T-helper 9 cell (primary cell): Measurements from ENCODE around the gene ARHGEF6.
"Not testable (repeated sequence)": the region's sequence is repeated elsewhere in the genome, so short reads cannot be mapped to it uniquely, and the experiment has no call there.

ENCODE experiments used
- DNase-seq: peaks from one replicate; pipeline ENCODE4 v3.0.0-alpha.2; 2020

Gene ARHGEF6

DNA sequence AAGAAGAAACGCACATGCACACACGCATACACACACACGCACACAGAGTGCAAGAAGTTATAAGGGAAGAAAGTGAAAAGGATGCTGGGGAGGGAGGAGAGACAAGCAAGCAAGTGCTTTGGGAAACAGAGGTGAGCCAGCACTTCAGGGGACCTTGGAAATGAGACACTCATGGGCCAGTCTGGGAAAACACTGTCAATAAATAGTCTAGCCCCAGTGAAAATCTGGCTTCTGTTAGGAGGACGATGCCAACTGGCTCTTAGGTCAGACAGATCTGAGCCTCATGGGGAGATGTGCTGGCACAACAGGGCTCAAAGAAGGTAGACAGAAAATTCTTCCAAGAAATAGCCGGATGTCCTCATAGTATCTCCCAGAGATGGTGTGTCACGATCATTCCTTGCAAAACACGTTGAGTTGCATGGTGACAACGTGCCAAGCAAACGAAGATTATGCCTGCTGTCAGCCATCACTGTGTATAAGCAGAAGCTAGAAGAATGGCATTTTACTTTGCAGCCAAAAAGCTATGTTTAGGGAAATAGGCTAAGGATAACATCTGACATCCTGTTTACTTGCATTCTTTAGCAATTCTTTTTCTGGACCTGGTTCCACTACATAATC is 557 bp upstream of the ARHGEF6 start:
- no peak for DNase-seq

DNA sequence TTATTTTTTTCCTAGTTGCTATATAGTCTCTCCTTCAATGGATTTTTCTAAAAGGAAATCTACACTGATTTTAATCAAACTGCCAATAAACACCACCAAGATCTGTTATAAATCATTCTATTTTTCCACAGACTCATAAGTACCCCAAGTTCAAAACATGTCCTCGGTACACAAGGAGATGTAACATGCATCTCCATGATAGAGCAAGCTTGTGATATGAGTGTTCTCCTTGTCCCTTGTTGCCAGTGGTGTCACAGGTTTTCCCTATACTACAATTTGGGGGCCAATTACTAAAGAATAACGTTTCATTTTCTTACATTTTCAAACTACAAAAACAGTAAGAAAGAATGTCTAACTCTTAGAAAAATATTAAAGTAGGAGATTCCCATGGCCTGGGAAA is 491 bp downstream of the ARHGEF6 start:
- no peak for DNase-seq

DNA sequence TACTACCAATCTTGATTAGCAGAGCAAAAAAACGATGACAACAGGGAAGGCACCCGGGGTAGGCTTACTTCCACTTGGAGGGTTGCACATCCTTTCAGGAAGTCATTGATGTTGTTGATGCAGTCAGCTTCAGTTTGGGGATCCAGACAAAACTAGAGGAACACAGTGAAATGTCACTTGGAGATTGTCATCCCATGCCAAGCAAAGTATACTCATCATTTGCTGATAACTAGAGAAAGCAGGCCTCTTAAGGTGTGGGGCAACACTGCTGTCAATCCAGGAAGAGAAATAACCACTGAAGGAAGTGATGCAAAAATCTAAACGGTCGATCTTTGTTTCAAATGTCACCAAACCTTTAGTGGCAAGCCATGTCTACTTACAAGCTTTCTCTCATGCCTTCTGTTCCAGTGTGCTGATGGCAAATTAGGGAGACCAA is 1.4 kb downstream of the ARHGEF6 start:
- DNase-seq: no peak

DNA sequence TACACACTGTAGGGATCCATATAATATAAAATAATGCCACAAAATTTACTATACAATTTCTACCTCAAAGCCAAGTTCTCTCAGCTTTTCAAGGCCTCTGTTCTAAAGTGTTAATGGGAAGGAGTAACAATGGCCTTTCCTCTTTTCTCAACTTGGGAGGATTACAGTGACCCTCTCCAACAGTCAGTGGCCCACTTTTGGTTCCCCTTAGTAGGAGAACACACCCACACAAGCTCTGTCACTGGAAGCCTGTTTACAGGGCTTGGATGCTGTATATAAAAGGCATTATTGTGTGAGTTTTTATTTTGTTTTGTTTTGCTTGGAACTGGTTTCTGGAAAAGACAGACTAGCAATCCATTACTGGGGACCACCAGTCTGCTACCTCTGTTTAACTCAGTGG is 1.8 kb downstream of the ARHGEF6 start:
- DNase-seq: no peak

DNA sequence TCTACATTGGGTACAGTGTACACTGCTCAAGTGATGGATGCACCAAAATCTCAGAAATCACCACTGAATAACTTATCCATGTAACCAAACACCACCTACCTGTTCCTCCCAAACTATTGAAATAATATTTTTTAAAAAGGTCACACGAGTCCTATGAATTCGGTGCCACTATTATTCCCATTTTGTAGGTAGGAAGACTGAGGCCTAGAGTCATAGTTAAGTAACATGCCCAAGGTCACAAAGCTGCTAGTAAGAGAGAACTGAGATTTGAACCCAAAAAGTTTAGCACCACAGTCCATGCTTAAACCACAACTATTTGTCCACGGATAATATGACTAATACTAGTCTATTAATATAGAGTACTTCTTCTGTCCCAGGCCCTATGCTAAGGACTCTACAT is 2.7 kb downstream of the ARHGEF6 start:
- DNase-seq: no peak

DNA sequence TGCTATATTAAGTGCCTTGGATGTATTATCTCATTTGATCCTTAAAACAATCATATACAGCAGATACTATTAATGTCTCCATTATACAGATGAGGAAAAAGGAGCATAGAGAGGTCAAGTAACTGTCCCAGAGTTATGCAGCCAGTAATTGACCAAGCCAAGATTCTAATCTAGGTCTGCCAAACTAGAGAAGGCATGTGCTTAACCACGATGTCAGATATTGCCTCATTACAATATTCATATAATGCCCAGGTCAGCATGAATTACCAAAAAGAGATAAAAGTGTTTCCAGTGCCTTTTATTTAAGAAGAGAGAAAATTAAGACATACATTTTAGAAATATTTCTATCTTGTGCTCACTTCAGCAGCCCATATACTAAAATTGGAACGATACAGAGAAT is 7.1 kb downstream of the ARHGEF6 start:
- DNase-seq: no peak

DNA sequence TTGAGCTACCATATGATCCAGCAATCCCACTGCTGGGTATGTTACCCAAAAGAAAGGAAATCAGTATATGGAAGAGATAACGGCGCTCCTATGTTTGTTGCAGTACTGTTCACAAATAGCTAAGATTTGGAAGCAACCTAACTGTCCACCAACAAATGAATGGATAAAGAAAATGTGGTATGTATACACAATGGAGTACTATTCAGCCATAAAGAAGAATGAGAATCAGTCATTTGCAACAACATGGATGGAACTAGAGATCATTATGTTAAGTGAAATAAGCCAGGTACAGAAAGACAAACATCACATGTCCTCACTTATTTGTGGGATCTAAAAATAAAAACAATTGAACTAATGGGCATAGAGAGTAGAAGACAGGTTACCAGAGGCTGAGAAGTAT is 8.9 kb downstream of the ARHGEF6 start:
- DNase-seq: not testable (repeated sequence)

DNA sequence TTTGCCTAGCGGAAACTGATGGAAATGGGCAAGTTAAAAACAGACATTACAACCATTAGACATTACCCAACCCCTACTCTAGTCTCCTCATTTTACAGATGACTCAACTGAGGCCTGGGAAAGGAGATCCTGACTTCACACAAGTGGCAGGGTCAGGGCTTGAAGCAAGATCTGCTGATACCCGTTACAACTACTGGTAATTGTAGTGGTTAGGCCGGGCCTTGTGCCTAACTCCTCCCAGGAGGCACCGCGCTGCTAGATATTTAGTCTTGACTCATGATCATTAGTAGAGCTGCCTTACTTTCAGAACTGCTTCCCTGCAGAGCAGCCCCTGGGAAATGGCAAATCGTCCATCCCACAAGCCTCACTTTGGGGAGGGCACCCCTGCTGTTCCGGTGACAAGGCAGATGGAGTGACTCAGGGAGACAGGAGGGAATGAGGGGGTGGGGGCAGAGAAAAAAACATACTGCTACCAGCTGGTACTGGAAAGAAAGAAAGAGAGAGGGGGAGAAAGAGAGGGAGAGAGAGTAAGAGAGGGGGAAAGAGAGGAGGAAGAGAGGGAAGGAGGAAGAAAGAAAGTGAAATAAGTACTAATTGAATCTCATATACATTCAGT is 12.2 kb downstream of the ARHGEF6 start:
- DNase-seq: no peak

DNA sequence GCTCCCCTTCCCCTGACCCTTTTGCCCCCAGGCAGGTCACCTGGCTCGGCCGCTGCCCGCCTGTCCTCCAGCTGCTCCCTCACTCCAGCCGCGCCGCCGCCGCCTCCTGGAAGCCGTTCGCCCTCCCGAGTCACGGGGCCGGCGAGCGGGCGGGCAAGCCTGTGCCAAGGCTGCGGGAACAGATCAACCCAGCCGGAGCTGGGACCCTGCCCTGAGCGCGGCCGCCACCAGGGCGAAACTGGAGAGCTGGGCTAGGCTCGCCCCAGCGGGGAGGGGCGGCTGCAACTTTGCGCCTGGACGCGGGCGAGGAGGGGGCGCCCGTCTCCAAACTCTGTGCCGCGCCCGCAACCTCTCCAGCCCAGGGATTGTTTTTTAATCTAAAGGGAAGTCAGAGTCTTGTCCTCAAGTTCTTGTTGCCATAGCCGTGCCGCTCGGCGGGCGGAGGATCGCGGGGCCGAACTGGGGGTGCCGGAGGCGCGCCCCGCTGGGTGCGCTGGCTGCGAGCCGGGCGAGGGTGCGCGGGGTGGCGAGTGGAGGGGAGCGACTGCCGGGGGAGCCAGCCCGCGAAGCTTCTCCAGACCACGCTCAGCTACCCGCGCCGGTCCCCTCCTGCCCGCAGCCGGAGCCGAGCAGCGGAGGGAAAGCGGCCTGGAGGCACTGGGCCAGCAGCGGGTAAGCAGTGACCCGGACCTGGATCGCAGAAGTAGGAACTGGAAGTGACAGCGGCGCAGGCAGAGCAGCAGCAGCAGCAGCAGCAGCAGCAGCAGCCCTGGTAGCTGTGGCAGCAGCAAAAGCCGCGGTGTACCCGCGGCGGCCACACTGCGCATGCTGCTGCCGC is 13.4 kb downstream of the ARHGEF6 start:
- DNase-seq: peak; percentile 22

DNA sequence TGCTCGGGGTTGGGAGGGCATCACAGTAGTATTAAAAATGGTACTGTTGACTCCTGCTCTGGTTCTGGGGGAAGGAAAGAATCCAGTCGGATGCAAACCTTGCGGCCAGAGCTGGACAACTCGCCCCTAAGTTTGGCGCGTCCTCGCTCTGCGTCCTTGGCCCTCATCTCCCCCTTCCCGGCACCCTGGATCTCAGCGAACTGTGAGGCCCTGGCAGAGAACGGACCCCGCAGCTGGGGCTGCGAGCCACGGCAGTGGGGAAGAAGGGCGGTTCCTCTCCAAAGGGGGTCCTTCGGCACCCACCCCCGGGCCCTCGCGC is 14.0 kb downstream of the ARHGEF6 start:
- no peak for DNase-seq

DNA sequence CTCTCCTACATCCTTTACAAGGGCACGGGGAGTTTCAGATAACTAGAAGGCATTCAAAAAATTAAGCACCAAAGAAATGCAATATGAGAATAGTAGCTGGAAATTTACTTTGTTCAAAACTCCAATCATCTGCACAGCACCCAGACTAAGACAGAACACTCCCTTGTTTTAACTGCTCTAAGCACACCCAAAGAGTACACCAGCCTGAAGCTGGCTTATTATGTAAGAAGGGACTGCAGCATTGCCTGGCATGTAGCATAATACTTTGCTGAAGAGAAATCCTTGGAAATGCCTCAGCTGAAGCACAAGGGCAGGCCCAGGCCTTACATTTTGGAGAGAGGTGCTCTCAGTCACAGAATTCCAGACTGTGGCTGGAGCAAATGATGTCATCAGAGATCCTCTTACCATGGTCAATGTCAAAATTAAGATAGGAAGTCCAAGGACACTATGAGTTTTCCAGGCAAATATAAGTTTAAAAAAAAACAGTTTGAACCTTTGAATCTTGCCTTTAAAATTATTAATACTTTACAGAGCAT is 14.8 kb downstream of the ARHGEF6 start:
- DNase-seq: no peak

DNA sequence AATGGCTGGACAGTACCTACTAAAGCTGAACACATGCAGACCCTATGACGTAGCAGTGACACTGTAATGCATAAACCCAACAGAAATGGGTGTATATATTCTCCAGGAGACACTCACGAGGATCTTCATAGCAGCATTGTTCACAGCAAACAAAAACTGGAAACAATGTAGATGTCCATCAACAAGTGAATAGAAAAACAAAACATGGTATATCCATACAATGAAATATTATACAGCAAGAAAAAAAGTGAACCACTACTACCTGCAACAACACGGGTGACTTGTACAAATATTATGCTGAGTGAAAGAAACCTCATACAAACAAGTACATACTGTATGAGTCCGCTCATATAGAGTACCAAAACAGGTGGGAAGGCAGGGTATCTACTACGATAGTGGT is 16.5 kb downstream of the ARHGEF6 start:
- no peak for DNase-seq

DNA sequence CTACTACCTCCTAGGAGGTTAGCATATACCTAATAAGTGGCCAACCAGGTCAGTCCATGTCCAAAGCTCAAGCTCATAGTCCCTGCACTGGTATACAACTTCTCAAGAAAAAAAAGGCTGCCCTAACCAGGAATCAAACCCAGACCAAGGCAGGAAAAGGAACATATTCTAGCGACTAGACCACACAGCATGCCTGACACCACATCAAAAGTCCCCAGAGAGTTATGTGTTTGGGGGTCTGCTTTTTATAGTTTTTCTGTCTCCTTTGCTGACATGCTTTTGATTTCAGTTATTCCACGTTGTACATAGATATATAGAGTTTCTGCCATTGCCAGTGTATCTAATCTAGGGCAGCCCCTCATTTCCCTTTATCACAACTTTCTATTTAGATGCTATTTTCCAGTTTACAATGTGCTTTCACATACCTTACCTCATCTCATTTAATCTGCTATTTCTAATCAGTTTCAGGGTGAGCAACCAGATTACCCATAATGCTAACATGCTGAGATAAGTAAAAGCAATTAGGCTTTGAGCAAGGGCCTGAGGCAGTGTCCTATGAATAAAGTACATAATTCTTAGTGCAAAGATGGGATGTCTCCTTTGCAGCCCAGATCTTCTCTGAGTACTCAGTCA is 17.8 kb downstream of the ARHGEF6 start:
- DNase-seq: no peak

DNA sequence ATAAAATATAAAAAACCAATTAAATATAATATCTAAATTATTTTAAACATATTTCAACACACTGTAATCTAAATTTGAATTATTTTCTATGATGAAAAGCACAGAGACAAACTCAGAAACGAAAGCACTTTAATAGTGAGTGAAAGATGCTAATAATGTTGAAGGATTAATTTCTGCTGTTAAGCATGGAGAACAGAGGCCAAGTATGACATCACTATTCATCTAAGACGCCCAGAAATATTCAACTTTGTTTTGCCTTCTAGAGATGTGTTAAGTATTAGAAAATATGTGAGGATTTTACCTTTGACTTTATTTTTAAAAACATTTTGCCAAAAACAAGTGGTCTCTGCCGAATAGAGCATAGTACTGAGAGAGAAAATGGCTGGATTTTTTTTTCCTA is 19.3 kb downstream of the ARHGEF6 start:
- no peak for DNase-seq

DNA sequence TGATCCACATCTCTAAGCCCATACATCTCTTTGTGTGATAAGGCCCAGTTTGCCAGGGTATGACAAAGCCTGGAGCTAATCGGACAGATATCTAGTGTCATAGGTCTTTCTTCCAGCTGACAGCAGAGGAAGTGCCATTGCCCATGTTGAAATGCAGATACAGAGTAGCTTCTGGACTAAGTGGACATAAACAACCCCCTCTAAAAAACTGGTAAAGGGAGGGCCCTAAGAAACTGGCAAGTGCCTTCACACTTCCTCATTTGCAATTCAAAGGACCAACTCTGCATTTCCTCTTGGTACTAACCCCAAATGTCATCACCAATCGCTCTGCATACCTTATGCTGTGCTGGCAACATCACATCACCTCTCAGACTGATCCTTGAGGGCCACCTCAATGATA is 20.8 kb downstream of the ARHGEF6 start:
- no peak for DNase-seq

DNA sequence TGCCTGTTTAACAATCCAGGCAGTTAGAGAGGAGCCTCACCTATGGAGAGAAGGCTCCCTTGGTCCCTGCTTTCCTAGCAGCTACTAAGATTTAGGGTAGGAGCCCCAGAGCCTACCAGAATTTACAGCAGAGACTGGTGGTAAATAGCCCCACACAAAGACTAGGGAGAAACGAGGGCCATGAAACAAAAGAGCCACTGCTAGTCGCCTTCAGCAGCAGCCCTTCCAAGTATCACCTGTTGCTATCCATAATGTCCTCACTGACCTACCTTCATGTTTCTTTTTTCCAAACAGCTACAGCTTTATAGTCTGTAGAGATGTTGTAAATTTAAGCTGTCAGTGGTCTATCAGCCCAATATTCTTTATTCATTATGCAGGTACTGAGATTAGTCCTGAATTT is 25.3 kb downstream of the ARHGEF6 start:
- no peak for DNase-seq

DNA sequence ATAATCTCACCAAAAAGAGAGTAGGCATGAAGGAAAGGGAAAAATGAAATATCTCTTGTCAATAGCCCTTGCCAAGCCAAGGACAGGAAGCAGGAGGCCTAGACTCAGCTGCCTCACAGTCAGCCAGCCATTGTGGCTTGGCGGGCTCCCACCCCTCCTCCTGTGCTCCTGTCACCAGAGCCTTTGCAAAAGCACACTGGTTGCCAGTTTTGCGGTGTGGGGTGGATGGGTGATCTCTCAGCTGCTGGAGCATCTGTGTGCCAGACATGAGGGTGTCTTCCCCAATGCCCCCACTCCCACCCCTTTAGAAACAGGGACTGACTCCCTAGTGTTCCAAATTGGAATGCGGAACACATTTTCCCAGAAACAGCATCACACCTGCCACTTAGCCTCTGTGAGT is 26.1 kb downstream of the ARHGEF6 start:
- no peak for DNase-seq

DNA sequence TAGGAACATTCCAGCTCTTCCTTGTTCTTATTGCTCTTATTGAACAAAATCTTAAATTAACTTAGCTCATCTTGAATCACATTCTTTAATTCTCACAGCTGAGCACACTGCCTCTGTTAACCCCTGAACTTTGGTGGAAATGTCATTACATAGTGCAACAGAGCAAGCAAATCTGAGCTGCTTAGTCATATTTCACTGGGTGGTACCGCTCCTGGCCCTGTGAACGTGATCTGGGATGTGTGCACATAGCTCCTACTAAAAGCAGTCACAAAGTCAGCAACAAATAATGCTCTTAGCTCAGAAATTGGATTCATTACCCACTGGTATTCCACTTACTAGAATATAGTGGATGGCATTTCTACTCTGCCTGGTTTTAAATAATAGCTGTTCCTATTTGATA is 27.9 kb downstream of the ARHGEF6 start:
- no peak for DNase-seq

DNA sequence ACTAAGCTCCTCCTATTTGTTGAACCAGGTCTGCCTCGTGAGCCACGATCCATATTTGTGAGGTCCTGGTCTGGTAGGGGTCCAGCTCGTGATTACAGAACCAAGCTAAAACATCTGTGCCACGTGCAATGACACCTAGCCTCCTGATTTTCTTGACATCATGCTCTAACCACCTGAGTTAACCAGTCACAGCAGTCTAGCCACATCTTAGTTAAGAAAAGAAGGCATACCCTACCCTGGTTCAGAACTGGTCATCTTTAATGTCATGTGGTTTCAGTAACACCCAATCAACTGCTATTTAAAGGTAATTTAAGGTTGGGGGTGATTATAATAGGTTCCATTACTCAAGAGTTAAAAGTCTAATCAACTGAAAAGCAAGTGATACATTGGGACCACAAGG is 28.4 kb downstream of the ARHGEF6 start:
- DNase-seq: no peak

DNA sequence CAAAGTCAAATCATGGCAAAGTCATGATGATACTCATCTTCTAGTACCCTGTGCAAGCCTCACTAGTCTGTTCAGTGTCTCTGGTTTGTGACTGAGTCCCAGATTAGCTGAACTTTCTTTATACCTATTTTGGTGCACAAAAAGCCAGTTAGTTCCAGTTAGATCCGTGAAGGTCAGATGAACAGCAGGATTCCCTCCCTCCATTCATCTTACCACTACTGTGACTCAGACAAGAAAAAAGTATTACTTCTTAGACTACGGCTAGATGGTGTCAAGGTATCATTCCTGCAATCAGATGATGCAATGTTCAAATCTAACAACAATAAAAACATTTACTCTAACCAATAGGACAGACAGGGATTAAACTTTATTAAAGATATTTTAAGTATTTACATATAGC is 30.4 kb downstream of the ARHGEF6 start:
- no peak for DNase-seq

DNA sequence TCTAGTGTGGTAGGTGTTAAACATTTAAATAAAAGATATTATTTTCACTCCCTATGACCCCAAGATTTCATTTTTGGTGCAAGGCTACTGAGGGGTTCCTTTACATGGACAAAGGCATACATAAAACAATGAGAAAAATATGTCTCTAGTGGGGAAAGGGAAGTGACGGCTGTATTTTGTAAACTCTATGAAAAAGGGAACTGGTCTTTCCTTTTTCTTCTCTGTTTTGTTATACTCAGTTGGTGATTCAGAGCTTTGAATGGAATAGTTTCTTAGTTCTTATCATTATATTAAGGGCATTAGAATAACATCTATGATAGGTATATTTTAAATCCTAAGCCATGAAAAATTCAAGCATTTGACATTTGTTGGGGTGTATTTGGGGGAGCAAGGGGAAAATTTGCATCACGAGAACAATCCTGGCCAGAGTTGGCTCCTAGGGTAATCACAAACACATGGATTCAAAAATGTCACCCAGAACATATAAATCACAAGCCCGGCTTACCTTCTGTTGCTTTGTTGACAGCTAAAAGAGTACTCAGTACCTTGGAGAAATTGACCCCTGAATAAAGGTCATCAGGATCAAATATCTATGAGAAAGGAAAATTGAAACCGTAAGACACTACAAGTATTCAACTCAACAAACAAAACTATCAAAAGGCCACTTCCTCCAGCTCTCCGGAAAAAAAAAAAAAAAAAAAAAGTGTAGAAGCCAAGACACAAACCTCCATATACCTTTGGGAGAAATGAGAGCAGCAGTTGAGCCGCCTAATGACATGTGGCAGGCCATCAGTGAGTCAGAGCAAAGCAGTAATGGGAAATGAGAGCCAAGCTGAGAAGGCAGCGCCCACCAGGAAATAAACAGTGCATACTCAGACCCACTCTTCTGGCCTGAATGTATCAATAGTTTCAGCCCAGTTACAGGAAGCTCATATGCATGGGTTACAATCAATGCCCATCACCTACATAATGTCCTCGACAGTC is 33.4 kb downstream of the ARHGEF6 start:
- no peak for DNase-seq
